ENCODE results near the gene PRUNE2. TPM values are rescaled to one million over a fixed set of nuclear protein-coding genes. Genes with fewer than 3 reads are reported as not detected.

The PRUNE2 gene
- total RNA-seq, 2 experiments from 2014 or later: 0.38 to 0.44 TPM

- CTCF ChIA-PET (ENCODE audit: unreplicated experiment): interaction anchor here (1.5 kb wide), 1 partner anchor 9 kb away, joined by 3 read pairs; no protein-coding TSS in a partner anchor
- Histone ChIP-seq H3K36me3 (ENCODE audit: insufficient read depth, low read length) (no peaks in the 10 kb centered on the region), H3K4me3 (ENCODE audit: low read depth, low read length, poor library complexity, severe bottlenecking) (no peak overlapping the region), H2AFZ (ENCODE audit: low read length) (no peak overlapping the region; the same call in 1 of the 2 replicates), H3K79me2 (ENCODE audit: insufficient read depth, low read depth, low read length) (no peaks in the 10 kb centered on the region), H3K4me1 (ENCODE audit: insufficient read depth, low read length, poor library complexity, severe bottlenecking) (peaks cover 18% of the 10 kb centered on the region), H3K27ac (ENCODE audit: low read depth, low read length, poor library complexity, severe bottlenecking) (no peak overlapping the region), H3K4me2 (ENCODE audit: low read length) (no peak overlapping the region), H3K9me2 (ENCODE audit: insufficient read depth, low read length) (no peaks in the 10 kb centered on the region), H4K20me1 (ENCODE audit: insufficient read depth, low read length) (no peaks in the 10 kb centered on the region), H3K9me3 (ENCODE audit: low read length) (no peaks in the 10 kb centered on the region)
- intact Hi-C loops (cut with micrococcal nuclease; ENCODE audit: unreplicated experiment): loop anchor here (2.0 to 5.0 kb wide), 3 partner anchors 15 to 240 kb away; no protein-coding TSS in a partner anchor
- BruUV-seq (replicated peaks): no TSS peak
- POLR2A ChIA-PET: interaction anchor here (0.5 to 1.5 kb wide), 9 partner anchors 9 to 311 kb away, joined by 3 to 9 read pairs (median 3); no protein-coding TSS in a partner anchor
- TF ChIP-seq EZH2phosphoT487 (IDR thresholded peaks at IDR 0.05; ENCODE audit: borderline replicate concordance, low read depth, low read length) (no peak), CTCF (conservative IDR thresholded peaks at IDR 0.05; ENCODE audit: low read length) (no peak)
- no peak for DNase-seq (ENCODE audit: low spot score)
These were observed 263.8 kb downstream of the PRUNE2 start for GRCh38 chr9:76642074-76642473.

- ChIA-PET CTCF (ENCODE audit: unreplicated experiment) (no interaction called here), POLR2A (no interaction called here)
These were observed 267.9 kb downstream of the PRUNE2 start for GRCh38 chr9:76638001-76638400.

More at GRCh38 chr9:76638001-76638400, 267.9 kb downstream of the PRUNE2 start:
- intact Hi-C loops (cut with micrococcal nuclease; ENCODE audit: unreplicated experiment): no loop called here
- no TSS peak for BruUV-seq (replicated peaks)
- Histone ChIP-seq H4K20me1 (ENCODE audit: insufficient read depth, low read length) (no peaks in the 10 kb centered on the region), H3K36me3 (ENCODE audit: insufficient read depth, low read length) (no peaks in the 10 kb centered on the region), H3K79me2 (ENCODE audit: insufficient read depth, low read depth, low read length) (no peaks in the 10 kb centered on the region), H3K9me3 (ENCODE audit: low read length) (no peaks in the 10 kb centered on the region), H3K27ac (ENCODE audit: low read depth, low read length, poor library complexity, severe bottlenecking) (no peak overlapping the region), H3K4me2 (ENCODE audit: low read length) (no peak overlapping the region), H3K4me1 (ENCODE audit: insufficient read depth, low read length, poor library complexity, severe bottlenecking) (peaks cover 19% of the 10 kb centered on the region), H3K9me2 (ENCODE audit: insufficient read depth, low read length) (no peaks in the 10 kb centered on the region), H2AFZ (ENCODE audit: low read length) (no peak overlapping the region), H3K4me3 (ENCODE audit: low read depth, low read length, poor library complexity, severe bottlenecking) (no peak overlapping the region)
- no peak for TF ChIP-seq EZH2phosphoT487 (IDR thresholded peaks at IDR 0.05; ENCODE audit: borderline replicate concordance, low read depth, low read length)
- TF ChIP-seq CTCF (conservative IDR thresholded peaks at IDR 0.05; ENCODE audit: low read length): no peak
- DNase-seq (ENCODE audit: low spot score): no peak

All from OCI-LY7 (cell line).